Measurements from ENCODE around the gene PCDHGC5.

PCDHGC5 gene

DNA sequence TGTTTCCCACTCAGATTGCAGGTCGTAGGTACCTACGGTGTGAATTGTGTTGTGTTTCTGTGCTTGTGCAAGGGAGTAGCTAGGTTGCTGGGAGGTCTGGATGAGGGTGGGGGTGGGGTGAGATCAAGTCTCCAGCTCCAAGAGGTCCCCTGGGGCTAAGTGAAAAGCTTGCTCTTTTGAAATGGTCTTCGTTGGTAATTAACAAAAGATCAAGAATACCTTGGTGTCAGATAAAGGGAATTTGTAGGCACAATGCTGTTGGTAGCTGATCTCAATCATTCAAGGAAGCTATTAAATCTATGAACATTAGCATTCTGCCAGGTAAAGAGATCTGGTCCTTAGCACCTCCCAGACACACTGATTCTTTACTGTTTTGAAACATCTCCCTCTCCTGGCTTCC lies 5.0 kb upstream of the PCDHGC5 start:
- Mint-ChIP-seq H3K4me3 (no peak overlapping the region), H3K9me3 (no peaks in the 10 kb centered on the region), H3K4me1 (peaks cover 10% of the 10 kb centered on the region), H3K27me3 (peaks cover 94% of the 10 kb centered on the region), H3K27ac (ENCODE audit: low read depth) (no peak overlapping the region), H3K36me3 (ENCODE audit: insufficient read depth) (peaks cover 4% of the 10 kb centered on the region)
- ATAC-seq (replicated peaks; ENCODE audit: extremely low read depth, poor library complexity, severe bottlenecking) (no peak), DNase-seq (ENCODE audit: low spot score in 2 of 2) (no peak)

DNA sequence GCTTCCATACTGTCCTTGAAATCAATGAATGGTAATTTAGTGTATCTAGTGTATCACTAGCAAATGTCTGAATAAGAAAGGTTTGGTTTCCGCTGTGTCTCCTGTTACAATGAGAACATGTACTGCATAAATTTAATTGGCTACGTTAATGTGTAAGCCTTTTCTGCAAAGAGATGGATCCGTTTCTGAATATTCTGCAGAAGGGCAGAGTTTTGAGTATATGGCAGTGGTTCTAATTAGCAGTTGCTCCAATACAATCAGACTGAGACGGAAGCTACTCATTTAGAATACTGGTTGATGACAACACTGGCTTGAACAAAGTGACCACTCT lies 4.6 kb upstream of the PCDHGC5 start:
- no peak for DNase-seq (ENCODE audit: low spot score in 2 of 2)
- Mint-ChIP-seq H3K36me3 (ENCODE audit: insufficient read depth) (peaks cover 4% of the 10 kb centered on the region), H3K27ac (ENCODE audit: low read depth) (no peak overlapping the region), H3K27me3 (peaks cover 95% of the 10 kb centered on the region), H3K9me3 (no peaks in the 10 kb centered on the region), H3K4me1 (peaks cover 10% of the 10 kb centered on the region), H3K4me3 (peak overlapping the region; percentile 30)
- ATAC-seq (replicated peaks; ENCODE audit: extremely low read depth, poor library complexity, severe bottlenecking) = no peak

DNA sequence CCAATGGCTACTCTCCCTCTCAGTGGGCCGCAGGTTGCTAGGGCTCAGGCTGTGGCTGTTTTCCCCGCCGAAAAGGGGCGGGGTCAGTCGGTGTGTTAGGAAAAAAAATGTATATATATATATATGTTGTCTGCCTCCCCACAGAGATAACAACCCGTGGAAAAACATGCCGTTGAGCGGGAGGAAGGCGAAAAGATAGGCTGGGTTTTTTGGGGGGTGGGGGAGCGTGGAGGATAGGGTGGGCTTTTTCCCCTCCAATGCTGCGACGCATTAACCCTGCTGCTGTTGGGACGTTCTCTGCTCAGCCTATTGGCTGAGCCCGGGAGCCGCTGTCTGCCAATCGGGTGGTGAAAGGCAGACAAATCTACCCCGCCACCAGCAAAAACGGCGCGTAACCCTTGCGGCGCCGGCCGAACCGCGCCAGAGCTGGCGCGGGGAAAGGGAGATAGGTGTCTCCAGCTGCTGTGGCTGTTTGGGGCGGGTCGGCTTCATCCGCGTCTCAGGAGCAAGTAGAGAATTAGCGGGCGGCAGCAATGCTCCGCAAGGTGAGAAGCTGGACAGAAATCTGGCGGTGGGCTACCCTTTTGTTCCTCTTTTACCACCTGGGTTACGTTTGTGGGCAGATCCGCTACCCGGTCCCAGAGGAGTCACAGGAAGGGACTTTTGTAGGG lies 4.1 kb upstream of the PCDHGC5 start, which contains the start of gene PCDHGC4:
Gene PCDHGC4, plus strand, starts transcription at position 390 of the 671 bp plus-strand sequence. Its CDS starts 144 bp downstream, at position 534.
- Mint-ChIP-seq H3K4me3 (peak within 1 kb of the TSS; percentile 30), H3K36me3 (ENCODE audit: insufficient read depth) (peaks cover 4% of the 10 kb centered on the region), H3K27ac (ENCODE audit: low read depth) (no peak within 1 kb of the TSS), H3K9me3 (no peaks in the 10 kb centered on the region), H3K27me3 (peaks cover 95% of the 10 kb centered on the region), H3K4me1 (peaks cover 10% of the 10 kb centered on the region)
- ATAC-seq (replicated peaks; ENCODE audit: extremely low read depth, poor library complexity, severe bottlenecking) (no peak), DNase-seq (ENCODE audit: low spot score in 2 of 2) (no peak)

DNA sequence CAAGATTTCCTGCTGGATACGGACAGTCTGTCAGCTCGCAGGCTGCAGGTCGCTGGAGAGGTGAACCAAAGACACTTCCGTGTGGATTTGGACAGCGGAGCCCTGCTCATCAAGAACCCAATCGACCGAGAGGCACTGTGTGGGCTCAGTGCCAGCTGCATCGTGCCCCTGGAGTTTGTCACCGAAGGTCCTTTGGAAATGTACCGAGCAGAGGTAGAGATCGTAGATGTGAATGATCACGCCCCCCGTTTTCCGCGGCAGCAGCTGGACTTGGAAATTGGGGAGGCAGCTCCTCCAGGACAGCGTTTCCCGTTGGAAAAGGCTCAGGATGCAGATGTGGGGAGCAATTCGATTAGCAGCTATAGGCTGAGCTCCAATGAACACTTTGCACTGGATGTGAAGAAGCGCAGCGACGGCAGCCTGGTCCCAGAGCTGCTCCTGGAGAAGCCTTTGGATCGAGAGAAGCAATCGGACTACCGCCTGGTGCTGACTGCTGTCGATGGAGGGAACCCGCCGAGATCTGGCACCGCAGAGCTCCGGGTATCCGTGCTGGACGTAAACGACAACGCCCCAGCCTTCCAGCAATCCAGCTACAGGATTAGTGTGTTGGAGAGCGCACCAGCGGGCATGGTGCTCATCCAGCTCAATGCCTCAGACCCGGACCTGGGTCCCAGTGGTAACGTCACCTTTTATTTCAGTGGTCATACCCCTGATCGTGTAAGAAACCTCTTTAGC lies 3.4 kb upstream of the PCDHGC5 start:
- no peaks in the 10 kb centered on the region for H3K9me3 Mint-ChIP-seq
- H3K27ac Mint-ChIP-seq (ENCODE audit: low read depth) = no peak overlapping the region
- H3K27me3 Mint-ChIP-seq = peaks cover 95% of the 10 kb centered on the region
- DNase-seq (ENCODE audit: low spot score in 2 of 2) (no peak), ATAC-seq (replicated peaks; ENCODE audit: extremely low read depth, poor library complexity, severe bottlenecking) (no peak)
- peaks cover 10% of the 10 kb centered on the region for H3K4me1 Mint-ChIP-seq
- H3K36me3 Mint-ChIP-seq (ENCODE audit: insufficient read depth) = peaks cover 4% of the 10 kb centered on the region
- H3K4me3 Mint-ChIP-seq = no peak overlapping the region

DNA sequence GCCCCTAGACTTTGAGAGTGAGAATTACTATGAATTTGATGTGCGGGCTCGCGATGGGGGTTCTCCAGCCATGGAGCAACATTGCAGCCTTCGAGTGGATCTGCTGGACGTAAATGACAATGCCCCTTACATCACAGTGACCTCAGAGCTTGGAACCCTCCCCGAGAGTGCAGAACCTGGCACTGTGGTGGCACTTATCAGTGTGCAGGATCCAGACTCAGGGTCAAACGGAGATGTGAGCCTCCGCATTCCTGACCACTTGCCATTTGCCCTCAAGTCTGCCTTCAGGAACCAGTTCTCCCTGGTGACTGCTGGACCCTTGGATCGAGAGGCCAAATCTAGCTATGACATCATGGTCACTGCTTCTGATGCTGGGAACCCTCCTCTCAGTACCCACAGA lies 2.8 kb upstream of the PCDHGC5 start:
- Mint-ChIP-seq H3K36me3 (ENCODE audit: insufficient read depth) (peaks cover 4% of the 10 kb centered on the region), H3K27me3 (peaks cover 95% of the 10 kb centered on the region), H3K27ac (ENCODE audit: low read depth) (no peak overlapping the region), H3K4me1 (peaks cover 10% of the 10 kb centered on the region), H3K4me3 (no peak overlapping the region), H3K9me3 (no peaks in the 10 kb centered on the region)
- DNase-seq (ENCODE audit: low spot score in 2 of 2) (no peak), ATAC-seq (replicated peaks; ENCODE audit: extremely low read depth, poor library complexity, severe bottlenecking) (no peak)

DNA sequence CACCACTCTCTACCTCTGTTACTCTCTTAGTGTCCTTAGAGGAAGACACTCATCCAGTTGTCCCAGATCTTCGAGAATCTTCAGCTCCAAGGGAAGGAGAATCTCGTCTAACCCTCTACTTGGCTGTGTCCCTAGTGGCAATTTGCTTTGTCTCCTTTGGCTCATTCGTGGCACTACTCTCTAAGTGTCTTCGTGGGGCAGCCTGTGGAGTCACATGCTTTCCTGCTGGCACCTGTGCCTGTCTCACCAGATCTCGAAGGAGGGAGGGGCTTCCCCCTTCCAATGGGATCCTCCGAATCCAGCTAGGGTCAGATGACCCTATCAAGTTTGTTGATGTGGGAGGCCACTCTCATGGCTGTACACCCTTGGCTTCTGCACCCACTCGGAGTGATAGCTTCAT lies 1.8 kb upstream of the PCDHGC5 start:
- no peak overlapping the region for H3K4me3 Mint-ChIP-seq
- H3K9me3 Mint-ChIP-seq = no peaks in the 10 kb centered on the region
- DNase-seq (ENCODE audit: low spot score in 2 of 2) = no peak
- H3K27ac Mint-ChIP-seq (ENCODE audit: low read depth) = no peak overlapping the region
- H3K27me3 Mint-ChIP-seq = peaks cover 99% of the 10 kb centered on the region
- H3K36me3 Mint-ChIP-seq (ENCODE audit: insufficient read depth) = peaks cover 4% of the 10 kb centered on the region
- peaks cover 12% of the 10 kb centered on the region for H3K4me1 Mint-ChIP-seq
- ATAC-seq (replicated peaks; ENCODE audit: extremely low read depth, poor library complexity, severe bottlenecking) = no peak

DNA sequence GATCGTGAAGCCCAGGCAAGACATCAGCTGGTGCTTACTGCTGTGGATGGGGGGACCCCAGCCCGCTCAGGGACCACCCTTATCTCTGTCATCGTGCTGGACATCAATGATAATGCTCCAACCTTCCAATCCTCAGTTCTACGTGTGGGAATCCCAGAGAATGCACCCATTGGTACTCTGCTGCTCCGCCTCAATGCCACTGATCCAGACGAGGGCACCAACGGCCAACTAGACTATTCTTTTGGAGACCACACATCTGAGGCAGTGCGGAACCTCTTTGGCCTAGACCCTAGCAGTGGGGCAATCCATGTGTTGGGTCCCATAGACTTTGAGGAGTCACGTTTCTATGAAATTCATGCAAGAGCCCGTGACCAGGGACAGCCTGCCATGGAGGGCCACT lies 960 bp downstream of the PCDHGC5 start:
- peaks cover 5% of the 10 kb centered on the region for H3K4me1 Mint-ChIP-seq
- H3K27ac Mint-ChIP-seq (ENCODE audit: low read depth) = no peak overlapping the region
- ATAC-seq (replicated peaks; ENCODE audit: extremely low read depth, poor library complexity, severe bottlenecking) (no peak), DNase-seq (ENCODE audit: low spot score in 2 of 2) (no peak)
- H3K36me3 Mint-ChIP-seq (ENCODE audit: insufficient read depth) = peaks cover 4% of the 10 kb centered on the region
- no peaks in the 10 kb centered on the region for H3K9me3 Mint-ChIP-seq
- H3K27me3 Mint-ChIP-seq = peaks cover 97% of the 10 kb centered on the region
- H3K4me3 Mint-ChIP-seq = no peak overlapping the region

DNA sequence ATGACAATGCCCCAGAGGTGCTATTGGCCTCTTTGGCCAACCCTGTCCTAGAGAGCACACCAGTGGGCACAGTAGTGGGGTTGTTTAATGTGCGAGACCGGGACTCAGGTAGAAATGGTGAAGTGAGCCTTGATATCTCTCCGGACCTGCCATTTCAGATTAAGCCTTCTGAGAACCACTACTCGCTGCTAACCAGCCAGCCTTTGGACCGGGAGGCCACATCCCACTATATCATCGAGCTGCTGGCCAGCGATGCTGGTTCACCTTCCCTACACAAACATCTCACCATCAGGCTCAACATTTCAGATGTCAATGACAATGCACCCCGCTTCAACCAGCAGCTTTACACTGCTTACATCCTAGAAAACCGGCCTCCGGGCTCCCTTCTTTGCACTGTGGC lies 1.4 kb downstream of the PCDHGC5 start:
- no peak overlapping the region for H3K4me3 Mint-ChIP-seq
- peaks cover 97% of the 10 kb centered on the region for H3K27me3 Mint-ChIP-seq
- H3K9me3 Mint-ChIP-seq = no peaks in the 10 kb centered on the region
- H3K4me1 Mint-ChIP-seq = peaks cover 5% of the 10 kb centered on the region
- H3K36me3 Mint-ChIP-seq (ENCODE audit: insufficient read depth) = peaks cover 4% of the 10 kb centered on the region
- ATAC-seq (replicated peaks; ENCODE audit: extremely low read depth, poor library complexity, severe bottlenecking) (no peak), DNase-seq (ENCODE audit: low spot score in 2 of 2) (no peak)
- H3K27ac Mint-ChIP-seq (ENCODE audit: low read depth) = no peak overlapping the region

DNA sequence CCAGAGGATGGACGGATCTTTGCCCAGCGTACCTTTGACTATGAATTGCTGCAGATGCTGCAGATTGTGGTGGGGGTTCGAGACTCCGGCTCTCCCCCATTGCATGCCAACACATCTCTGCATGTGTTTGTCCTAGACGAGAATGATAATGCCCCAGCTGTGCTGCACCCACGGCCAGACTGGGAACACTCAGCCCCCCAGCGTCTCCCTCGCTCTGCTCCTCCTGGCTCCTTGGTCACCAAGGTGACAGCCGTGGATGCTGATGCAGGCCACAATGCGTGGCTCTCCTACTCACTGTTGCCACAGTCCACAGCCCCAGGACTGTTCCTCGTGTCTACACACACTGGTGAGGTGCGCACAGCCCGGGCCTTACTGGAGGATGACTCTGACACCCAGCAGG lies 1.9 kb downstream of the PCDHGC5 start:
- Mint-ChIP-seq H3K9me3 (no peaks in the 10 kb centered on the region), H3K27ac (ENCODE audit: low read depth) (no peak overlapping the region), H3K36me3 (ENCODE audit: insufficient read depth) (peaks cover 4% of the 10 kb centered on the region), H3K4me1 (peaks cover 10% of the 10 kb centered on the region), H3K27me3 (peaks cover 97% of the 10 kb centered on the region), H3K4me3 (no peak overlapping the region)
- DNase-seq (ENCODE audit: low spot score in 2 of 2) = no peak
- no peak for ATAC-seq (replicated peaks; ENCODE audit: extremely low read depth, poor library complexity, severe bottlenecking)

DNA sequence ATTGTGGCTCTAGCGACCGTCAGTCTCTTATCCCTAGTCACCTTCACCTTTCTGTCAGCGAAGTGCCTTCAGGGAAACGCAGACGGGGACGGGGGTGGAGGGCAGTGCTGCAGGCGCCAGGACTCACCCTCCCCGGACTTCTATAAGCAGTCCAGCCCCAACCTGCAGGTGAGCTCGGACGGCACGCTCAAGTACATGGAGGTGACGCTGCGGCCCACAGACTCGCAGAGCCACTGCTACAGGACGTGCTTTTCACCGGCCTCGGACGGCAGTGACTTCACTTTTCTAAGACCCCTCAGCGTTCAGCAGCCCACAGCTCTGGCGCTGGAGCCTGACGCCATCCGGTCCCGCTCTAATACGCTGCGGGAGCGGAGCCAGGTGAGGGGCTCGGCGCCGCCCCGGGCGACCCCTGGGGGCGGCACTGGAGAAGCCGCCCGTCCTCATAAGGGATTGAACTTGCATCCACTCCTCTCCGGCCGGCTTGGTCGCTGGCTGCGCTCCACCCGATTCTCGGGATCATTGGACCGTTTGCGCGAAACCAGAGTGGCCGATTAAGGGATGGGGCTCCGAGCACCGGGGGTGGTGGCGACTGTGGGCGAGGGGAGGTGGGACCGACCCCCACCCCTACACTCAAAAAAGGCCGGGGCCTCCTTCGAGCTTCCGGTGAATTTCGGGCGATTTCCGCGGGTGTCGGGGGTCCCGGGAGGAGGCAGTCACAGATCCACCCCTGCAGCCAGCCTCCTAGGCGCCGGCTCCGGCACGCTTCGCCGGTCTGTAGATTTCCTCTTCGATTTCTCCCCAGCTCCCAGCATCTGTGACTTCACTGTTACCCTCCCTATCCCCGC lies 2.7 kb downstream of the PCDHGC5 start:
- ATAC-seq (replicated peaks; ENCODE audit: extremely low read depth, poor library complexity, severe bottlenecking) = peak; percentile 13
- H3K9me3 Mint-ChIP-seq = no peaks in the 10 kb centered on the region
- DNase-seq (ENCODE audit: low spot score in 2 of 2) = no peak
- H3K4me3 Mint-ChIP-seq = peak overlapping the region; percentile 48
- H3K27me3 Mint-ChIP-seq = peaks cover 97% of the 10 kb centered on the region
- peaks cover 4% of the 10 kb centered on the region for H3K36me3 Mint-ChIP-seq (ENCODE audit: insufficient read depth)
- H3K4me1 Mint-ChIP-seq = peaks cover 12% of the 10 kb centered on the region
- H3K27ac Mint-ChIP-seq (ENCODE audit: low read depth) = no peak overlapping the region

DNA sequence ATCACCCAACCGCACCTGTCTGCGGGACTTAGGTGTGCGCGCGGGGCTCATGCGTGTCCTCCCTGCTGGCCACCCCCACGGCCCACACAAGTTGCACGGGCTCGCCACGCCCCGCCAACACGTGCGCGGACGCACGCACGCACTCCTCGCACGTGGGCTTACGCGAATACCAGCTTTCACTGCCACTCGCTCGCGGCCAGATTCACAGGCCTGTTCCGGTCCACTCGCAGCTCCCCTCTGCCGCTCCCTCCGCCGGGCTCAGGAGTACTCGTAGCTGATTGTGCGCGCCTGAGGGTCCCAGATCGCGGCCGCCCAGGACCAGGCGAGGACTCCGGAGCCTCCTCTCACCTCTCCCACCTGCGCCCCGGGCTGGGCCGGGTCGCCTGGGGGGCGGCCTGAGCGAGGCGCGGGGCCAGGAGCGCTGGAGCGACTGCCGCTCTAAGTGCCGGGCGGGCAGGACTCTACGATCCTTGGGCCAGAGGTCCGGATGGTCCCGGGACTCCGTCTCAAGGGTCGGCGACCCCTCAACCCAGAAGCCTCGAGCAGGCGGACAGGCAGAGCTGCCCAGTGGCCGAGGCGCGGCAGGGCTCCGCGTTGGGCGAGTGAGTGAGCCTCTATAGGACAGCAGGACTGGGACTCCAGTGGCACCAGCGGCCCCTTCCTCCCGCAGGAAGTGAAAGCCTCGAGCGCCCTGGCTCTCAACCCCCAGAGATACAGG lies 3.4 kb downstream of the PCDHGC5 start:
- H3K4me3 Mint-ChIP-seq = peak overlapping the region; percentile 48
- peak; percentile 18 for ATAC-seq (replicated peaks; ENCODE audit: extremely low read depth, poor library complexity, severe bottlenecking)
- peaks cover 2% of the 10 kb centered on the region for H3K36me3 Mint-ChIP-seq (ENCODE audit: insufficient read depth)
- DNase-seq (ENCODE audit: low spot score in 2 of 2) = no peak
- no peak overlapping the region for H3K27ac Mint-ChIP-seq (ENCODE audit: low read depth)
- no peaks in the 10 kb centered on the region for H3K9me3 Mint-ChIP-seq
- peaks cover 12% of the 10 kb centered on the region for H3K4me1 Mint-ChIP-seq
- H3K27me3 Mint-ChIP-seq = peaks cover 91% of the 10 kb centered on the region

Data from central memory CD8-positive, alpha-beta T cell (primary cell).